ENCODE measurements around the gene ENOX1.

Gene ENOX1

DNA sequence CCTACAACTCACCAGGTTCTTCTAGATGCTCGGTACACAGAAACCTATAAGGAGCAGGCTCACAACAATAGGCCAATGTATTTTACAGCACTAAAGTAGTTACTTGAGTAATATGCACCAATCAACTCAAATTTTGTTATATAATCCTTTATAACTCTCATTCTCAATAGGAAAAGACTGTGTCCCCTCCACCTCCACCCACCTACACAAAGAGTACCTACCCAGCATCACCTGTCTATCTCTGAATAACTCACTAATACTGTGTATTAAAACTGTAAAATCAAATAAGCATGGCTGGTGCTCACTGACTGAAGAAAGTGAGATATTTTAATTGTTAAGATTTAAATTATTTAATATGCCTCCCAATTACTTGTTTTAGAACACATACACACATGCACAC lies 146.3 kb downstream of the ENOX1 start:
- TF ChIP-seq, protein P1, sequence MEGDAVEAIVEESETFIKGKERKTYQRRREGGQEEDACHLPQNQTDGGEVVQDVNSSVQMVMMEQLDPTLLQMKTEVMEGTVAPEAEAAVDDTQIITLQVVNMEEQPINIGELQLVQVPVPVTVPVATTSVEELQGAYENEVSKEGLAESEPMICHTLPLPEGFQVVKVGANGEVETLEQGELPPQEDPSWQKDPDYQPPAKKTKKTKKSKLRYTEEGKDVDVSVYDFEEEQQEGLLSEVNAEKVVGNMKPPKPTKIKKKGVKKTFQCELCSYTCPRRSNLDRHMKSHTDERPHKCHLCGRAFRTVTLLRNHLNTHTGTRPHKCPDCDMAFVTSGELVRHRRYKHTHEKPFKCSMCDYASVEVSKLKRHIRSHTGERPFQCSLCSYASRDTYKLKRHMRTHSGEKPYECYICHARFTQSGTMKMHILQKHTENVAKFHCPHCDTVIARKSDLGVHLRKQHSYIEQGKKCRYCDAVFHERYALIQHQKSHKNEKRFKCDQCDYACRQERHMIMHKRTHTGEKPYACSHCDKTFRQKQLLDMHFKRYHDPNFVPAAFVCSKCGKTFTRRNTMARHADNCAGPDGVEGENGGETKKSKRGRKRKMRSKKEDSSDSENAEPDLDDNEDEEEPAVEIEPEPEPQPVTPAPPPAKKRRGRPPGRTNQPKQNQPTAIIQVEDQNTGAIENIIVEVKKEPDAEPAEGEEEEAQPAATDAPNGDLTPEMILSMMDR (IDR thresholded peaks at IDR 0.05; ENCODE audit: control insufficient read depth, extremely low read depth, insufficient read depth), result no peak
- no peak overlapping the region for H3K4me3 ChIP-seq (ENCODE audit: low read depth, low read length)
- DNase-seq (ENCODE audit: low read depth), result no peak

DNA sequence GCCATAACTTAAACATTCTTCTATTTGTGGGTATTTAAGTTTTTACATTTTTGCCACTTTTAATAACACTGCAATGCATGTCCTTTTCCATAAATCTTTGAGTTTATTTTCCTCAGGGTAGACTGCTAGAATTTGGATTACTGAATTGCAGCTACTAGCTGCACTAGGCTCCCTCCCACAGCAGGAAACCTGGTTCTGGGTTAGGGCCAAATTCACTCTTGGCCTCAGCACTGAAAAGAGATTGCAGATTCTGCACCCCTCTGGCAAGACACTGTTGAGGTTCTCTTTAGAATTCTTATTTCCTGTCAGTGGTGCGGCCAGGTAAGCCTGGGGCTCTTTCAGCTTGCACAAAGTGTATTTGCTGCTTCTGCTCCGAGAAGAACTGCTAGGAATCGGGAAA lies 155.7 kb downstream of the ENOX1 start:
- DNase-seq (ENCODE audit: low read depth), result no peak
- H3K4me3 ChIP-seq (ENCODE audit: low read depth, low read length), result no peak overlapping the region
- TF ChIP-seq, protein P1 (IDR thresholded peaks at IDR 0.05; ENCODE audit: control insufficient read depth, extremely low read depth, insufficient read depth), result no peak

- TF ChIP-seq, protein P1 (IDR thresholded peaks at IDR 0.05; ENCODE audit: control insufficient read depth, extremely low read depth, insufficient read depth), result no peak
- DNase-seq (ENCODE audit: low read depth), result no peak
- H3K4me3 ChIP-seq (ENCODE audit: low read depth, low read length), result no peak overlapping the region
Observed at GRCh38 chr13:43629691-43630480, 156.9 kb downstream of the ENOX1 start.

GRCh38 chr13:43626994-43627393 lies 159.8 kb downstream of the ENOX1 start:
- TF ChIP-seq, protein P1 (IDR thresholded peaks at IDR 0.05; ENCODE audit: control insufficient read depth, extremely low read depth, insufficient read depth), result no peak
- no peak for DNase-seq (ENCODE audit: low read depth)
- no peak overlapping the region for H3K4me3 ChIP-seq (ENCODE audit: low read depth, low read length)

GRCh38 chr13:43614063-43614462 lies 172.7 kb downstream of the ENOX1 start:
- no peak for DNase-seq (ENCODE audit: low read depth)
- TF ChIP-seq, protein P1 (IDR thresholded peaks at IDR 0.05; ENCODE audit: control insufficient read depth, extremely low read depth, insufficient read depth), result no peak
- H3K4me3 ChIP-seq (ENCODE audit: low read depth, low read length), result no peak overlapping the region

DNA sequence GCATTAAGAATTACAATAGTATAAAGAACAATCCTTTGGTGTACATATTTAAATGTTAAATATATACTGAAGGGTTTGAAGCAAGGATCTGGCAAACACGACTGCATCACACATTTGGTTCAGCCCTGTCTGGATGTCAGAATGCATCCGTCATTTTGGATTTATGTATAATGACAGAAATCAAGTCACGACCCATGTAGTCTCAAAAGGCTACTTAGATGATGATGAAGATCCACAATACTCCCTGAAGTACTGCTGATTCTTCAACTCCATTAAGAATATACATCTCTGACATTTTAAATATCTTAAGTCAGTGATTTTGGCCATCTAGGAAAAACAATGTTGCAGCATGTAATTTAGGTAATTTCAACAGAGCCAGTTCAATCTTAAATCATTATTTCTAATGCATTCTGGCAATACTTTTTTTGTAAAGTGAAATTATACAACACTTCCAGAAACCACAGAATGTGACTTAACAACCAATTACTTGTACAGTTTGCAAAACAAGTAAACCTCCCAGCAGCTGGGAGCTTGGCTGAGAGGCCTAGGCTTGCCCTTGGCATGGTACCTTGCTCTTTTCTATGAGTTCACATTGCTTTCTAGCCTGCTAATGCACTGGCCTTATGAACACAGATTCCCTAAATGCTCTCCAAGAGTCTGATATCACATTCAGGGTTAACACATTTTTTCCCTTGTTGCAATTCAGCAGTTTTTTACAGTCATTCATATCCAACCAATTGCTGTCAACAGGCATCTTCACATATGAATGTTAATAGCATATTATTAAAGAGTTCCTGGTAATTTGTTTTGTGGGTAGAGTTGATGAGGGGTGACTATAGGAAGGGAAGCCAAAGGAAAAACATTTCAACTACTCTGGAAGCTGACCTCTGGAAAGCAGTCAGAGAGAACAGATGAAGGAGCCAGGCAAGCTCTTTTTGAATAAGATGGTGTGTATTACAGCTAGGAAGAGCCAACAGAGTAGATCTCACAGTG lies 175.2 kb downstream of the ENOX1 start:
- TF ChIP-seq, protein P1 (IDR thresholded peaks at IDR 0.05; ENCODE audit: control insufficient read depth, extremely low read depth, insufficient read depth), result no peak
- DNase-seq (ENCODE audit: low read depth), result no peak
- H3K4me3 ChIP-seq (ENCODE audit: low read depth, low read length), result no peak overlapping the region
